Mesothelial cell of epicardium (in vitro differentiated cells): ENCODE data around the gene ZNF546. TPM values are rescaled to one million over a fixed set of nuclear protein-coding genes. Genes with fewer than 3 reads are reported as not detected.

Source experiments
- DNase-seq, 2 experiments: peaks; one replicate each; pipeline ENCODE4 v3.0.0; 2021; ENCODE audit warnings: low spot score in 2 of 2; ENCODE audit not compliant: unreplicated experiment in 2 of 2
- H3K27ac Mint-ChIP-seq: 2 replicates; pipeline ENCODE4 v1.8.0; 2021; ENCODE audit warnings: mixed read lengths
- H3K27me3 Mint-ChIP-seq: 2 replicates; pipeline ENCODE4 v1.8.0; 2021; ENCODE audit warnings: low read depth, mixed read lengths
- H3K36me3 Mint-ChIP-seq: 2 replicates; pipeline ENCODE4 v1.8.0; 2021; ENCODE audit warnings: mixed read lengths
- H3K4me1 Mint-ChIP-seq: 2 replicates; pipeline ENCODE4 v1.8.0; 2021; ENCODE audit warnings: mixed read lengths
- H3K4me3 Mint-ChIP-seq: 2 replicates; pipeline ENCODE4 v1.8.0; 2021; ENCODE audit warnings: mild to moderate bottlenecking, moderate library complexity, mixed read lengths
- H3K9me3 Mint-ChIP-seq: 2 replicates; pipeline ENCODE4 v1.8.0; 2021; ENCODE audit warnings: mixed read lengths
- total RNA-seq: library from RNA; stranded (reverse); gene quantifications from 3 replicates; pipeline ENCODE4 v1.2.1, GENCODE V29; 2021
- TF ChIP-seq, protein P1 (sequence below): fragments of 200-600 bp; sonication (generic); IDR thresholded peaks from one replicate; pipeline ENCODE4 v1.5.0; 2021; ENCODE audit warnings: antibody characterized with exemption; ENCODE audit not compliant: unreplicated experiment

ZNF546 gene
- total RNA-seq, 1 donor from 2014 or later = 6.8 TPM

DNA sequence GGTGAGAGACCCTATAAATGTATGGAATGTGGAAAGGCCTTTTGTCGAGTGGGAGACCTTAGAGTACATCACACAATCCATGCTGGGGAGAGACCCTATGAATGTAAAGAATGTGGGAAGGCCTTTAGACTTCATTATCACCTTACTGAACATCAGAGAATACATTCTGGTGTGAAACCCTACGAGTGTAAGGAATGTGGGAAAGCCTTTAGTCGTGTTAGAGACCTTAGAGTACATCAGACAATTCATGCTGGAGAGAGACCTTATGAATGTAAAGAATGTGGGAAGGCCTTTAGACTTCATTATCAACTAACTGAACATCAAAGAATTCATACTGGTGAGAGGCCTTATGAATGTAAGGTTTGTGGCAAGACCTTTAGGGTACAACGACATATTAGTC lies 17.1 kb downstream of the ZNF546 start:
- no peak overlapping the region for H3K4me3 Mint-ChIP-seq
- H3K27me3 Mint-ChIP-seq = no peaks in the 10 kb centered on the region
- no peaks in the 10 kb centered on the region for H3K4me1 Mint-ChIP-seq
- no peak overlapping the region for H3K27ac Mint-ChIP-seq
- no peak for DNase-seq
- TF ChIP-seq, protein P1, sequence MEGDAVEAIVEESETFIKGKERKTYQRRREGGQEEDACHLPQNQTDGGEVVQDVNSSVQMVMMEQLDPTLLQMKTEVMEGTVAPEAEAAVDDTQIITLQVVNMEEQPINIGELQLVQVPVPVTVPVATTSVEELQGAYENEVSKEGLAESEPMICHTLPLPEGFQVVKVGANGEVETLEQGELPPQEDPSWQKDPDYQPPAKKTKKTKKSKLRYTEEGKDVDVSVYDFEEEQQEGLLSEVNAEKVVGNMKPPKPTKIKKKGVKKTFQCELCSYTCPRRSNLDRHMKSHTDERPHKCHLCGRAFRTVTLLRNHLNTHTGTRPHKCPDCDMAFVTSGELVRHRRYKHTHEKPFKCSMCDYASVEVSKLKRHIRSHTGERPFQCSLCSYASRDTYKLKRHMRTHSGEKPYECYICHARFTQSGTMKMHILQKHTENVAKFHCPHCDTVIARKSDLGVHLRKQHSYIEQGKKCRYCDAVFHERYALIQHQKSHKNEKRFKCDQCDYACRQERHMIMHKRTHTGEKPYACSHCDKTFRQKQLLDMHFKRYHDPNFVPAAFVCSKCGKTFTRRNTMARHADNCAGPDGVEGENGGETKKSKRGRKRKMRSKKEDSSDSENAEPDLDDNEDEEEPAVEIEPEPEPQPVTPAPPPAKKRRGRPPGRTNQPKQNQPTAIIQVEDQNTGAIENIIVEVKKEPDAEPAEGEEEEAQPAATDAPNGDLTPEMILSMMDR = no peak
- H3K9me3 Mint-ChIP-seq = peaks cover 65% of the 10 kb centered on the region
- peaks cover 66% of the 10 kb centered on the region for H3K36me3 Mint-ChIP-seq

DNA sequence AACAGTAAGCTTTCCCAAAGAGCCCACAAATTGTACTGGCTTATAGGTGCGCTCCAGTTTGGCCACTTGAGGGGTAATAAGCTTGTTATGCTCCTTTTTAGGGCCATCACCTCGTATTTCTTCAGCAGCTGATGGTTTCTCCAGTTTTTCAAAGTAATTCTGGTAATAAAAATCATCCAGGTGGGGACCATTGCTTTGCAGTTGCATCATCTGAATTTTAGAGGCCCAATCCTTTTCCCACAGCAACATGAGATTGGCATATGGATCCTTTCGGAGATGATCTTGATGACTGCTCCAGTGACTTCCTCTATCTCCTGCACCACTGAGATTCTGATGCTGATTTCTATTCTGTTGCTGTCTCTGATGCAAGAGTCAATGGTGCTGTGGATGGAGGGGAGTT lies 27.1 kb downstream of the ZNF546 start:
- peaks cover 86% of the 10 kb centered on the region for H3K9me3 Mint-ChIP-seq
- no peaks in the 10 kb centered on the region for H3K4me1 Mint-ChIP-seq
- TF ChIP-seq, protein P1 = no peak
- H3K27me3 Mint-ChIP-seq = no peaks in the 10 kb centered on the region
- peaks cover 44% of the 10 kb centered on the region for H3K36me3 Mint-ChIP-seq
- H3K27ac Mint-ChIP-seq = no peak overlapping the region
- DNase-seq = no peak
- H3K4me3 Mint-ChIP-seq = no peak overlapping the region

DNA sequence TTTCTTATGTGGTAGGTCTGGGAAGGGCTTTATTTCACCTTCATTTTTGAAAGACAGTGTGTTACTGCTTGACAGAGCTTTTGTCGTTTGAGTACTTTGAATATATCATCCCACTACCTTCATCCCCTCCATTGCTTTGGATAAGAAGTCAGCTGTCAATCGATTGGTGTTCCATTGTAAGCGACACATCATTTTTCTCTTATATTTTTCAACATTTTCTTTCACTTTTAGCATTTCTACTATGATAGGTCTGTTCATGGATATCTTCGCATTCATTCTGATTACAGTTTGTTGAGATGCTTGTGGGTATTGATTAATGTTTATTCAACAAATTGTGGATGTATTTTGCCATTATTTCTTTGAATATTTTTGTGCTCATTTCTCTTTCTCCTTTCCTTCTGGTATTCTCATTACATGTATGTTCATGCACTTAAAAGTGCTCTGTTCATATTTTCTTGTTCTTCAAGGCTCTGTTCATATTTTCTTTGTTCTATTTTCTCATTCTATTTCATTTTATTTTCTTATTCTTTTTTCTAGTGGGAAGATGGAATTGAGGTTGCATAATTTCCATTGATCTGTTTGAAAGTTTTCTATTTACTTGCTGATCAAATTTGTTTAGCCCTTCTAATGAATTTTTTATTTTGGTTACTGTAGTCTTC lies 29.2 kb downstream of the ZNF546 start:
- H3K9me3 Mint-ChIP-seq = peaks cover 82% of the 10 kb centered on the region
- no peak for DNase-seq
- no peak overlapping the region for H3K27ac Mint-ChIP-seq
- TF ChIP-seq, protein P1 = no peak
- H3K4me1 Mint-ChIP-seq = no peaks in the 10 kb centered on the region
- peaks cover 52% of the 10 kb centered on the region for H3K36me3 Mint-ChIP-seq
- H3K4me3 Mint-ChIP-seq = no peak overlapping the region
- no peaks in the 10 kb centered on the region for H3K27me3 Mint-ChIP-seq

DNA sequence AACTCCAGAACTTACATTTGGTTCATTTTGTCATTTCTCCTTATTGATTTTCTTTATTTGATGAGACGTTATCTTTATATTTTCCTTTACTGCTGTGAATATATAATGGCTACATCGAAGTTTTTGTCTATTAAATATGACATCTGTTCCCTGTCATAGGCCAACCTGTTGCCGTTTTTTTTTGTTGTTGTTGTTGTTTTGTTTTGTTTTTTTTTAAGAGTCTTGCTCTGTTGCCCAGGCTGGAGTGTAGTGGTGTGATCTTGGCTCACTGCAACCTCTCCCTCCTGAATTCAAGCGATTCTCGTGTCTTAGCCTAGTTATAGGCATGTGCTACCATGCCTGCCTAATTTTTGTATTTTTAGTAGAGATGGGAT lies 29.7 kb downstream of the ZNF546 start:
- Mint-ChIP-seq H3K4me1 (no peaks in the 10 kb centered on the region), H3K27ac (no peak overlapping the region), H3K36me3 (peaks cover 54% of the 10 kb centered on the region), H3K27me3 (no peaks in the 10 kb centered on the region), H3K4me3 (no peak overlapping the region), H3K9me3 (peaks cover 78% of the 10 kb centered on the region)
- TF ChIP-seq, protein P1 = no peak
- DNase-seq = no peak

DNA sequence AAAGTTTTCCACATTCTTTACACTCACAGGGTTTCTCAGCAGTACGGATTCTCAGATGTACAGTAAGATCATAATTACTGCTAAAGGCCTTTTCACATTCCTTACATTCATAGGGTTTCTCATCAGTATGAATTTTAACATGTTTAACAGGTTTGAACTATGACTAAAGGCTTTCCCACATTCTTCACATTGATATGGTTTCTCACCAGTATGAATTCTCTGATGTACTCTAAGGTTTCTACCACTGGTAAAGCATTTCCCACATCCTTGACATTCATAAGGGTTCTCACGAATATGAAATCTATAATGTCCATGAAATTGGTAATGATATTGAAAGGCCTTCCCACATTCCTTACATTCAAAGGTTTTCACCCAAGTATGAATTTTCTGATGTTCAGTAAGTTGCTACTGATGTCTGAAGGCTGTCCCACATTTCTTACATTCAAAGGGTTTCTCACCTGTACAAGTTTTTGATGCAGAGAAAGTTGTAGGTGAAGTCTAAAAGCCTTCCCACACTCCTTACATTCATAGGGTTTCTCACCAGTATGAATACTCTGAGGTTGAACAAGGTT lies 37.2 kb downstream of the ZNF546 start:
- H3K27ac Mint-ChIP-seq = no peak overlapping the region

More for the DNA sequence above, 37.2 kb downstream of the ZNF546 start:
- H3K4me3 Mint-ChIP-seq = no peak overlapping the region
- H3K27me3 Mint-ChIP-seq = no peaks in the 10 kb centered on the region
- TF ChIP-seq, protein P1 = no peak
- H3K9me3 Mint-ChIP-seq = peaks cover 67% of the 10 kb centered on the region
- DNase-seq = no peak
- no peaks in the 10 kb centered on the region for H3K4me1 Mint-ChIP-seq
- peaks cover 66% of the 10 kb centered on the region for H3K36me3 Mint-ChIP-seq
